Measurements from ENCODE around the gene NOTUM.

DNA sequence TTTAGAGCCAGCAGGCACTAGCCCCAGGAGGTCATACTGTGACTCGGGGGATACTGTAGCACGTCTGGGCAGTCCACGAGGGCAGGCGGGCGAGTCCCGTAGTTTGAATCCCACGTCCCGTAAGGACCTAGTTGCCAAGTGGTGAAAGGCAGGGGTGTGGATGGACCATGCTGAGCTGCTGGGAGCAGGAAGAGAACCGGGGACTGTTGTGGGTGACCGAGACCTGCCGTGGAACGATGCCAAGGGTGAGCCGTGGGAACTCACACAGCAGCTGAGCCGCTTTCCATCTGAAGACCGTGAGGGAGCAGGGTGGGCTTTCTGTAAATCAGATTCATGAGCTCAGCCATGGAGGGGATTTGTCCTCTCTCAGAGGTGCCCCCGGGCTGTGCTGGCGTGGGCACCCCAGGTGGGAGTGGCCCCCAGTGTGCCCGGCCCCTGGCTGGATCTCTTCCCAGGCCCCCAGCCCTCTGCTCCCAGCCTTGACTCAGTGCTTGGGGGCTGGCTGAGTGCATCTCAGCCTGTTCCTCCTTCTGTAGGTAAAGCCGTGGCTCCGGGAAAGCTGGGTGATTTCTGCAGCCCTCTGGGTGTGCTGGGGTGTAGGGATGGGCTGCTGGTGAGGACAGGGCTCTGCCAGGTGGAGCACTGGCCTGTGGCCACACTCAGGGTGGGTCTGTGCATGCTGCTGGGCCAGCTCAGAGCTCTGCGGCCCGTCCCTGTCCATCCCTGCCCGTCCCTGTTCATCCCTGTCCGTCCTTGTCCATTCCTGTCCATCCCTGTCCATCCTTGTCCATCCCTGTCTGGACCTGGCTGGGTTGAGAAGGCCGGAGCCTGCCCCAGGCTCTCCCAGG lies 30.1 kb upstream of the NOTUM start:
- no peak for TF ChIP-seq TARDBP (IDR thresholded peaks at IDR 0.05)
- no peak for TF ChIP-seq FOXM1 (IDR thresholded peaks at IDR 0.05; ENCODE audit: borderline replicate concordance)
- TF ChIP-seq CTBP1 (IDR thresholded peaks at IDR 0.05; ENCODE audit: borderline replicate concordance), result no peak
- no peak for TF ChIP-seq L3MBTL2 (conservative IDR thresholded peaks at IDR 0.05)
- no peak for TF ChIP-seq SUZ12 (IDR thresholded peaks at IDR 0.05)
- no peak for TF ChIP-seq HDGF (IDR thresholded peaks at IDR 0.05; ENCODE audit: borderline replicate concordance)
- TF ChIP-seq SP1 (IDR thresholded peaks at IDR 0.05), result no peak
